CD4-positive, alpha-beta memory T cell (primary cell): ENCODE data around the gene STARD5. TPM values are rescaled to one million over a fixed set of nuclear protein-coding genes. Genes with fewer than 3 reads are reported as not detected.

ENCODE experiments used
- CTCF ChIA-PET: fragments of 350-600 bp; sonication (Branson Sonifier 250); formaldehyde crosslinking; loops from one replicate; lab custom pipeline; 2021; ENCODE audit warnings: inconsistent platforms; ENCODE audit not compliant: partially characterized antibody; lab: Charles Lee
- POLR2A ChIA-PET: fragments of 350-600 bp; sonication (Branson Sonifier 250); formaldehyde crosslinking; loops from one replicate; lab custom pipeline; 2021; ENCODE audit not compliant: partially characterized antibody; lab: Charles Lee
- DNase-seq, 5 donors: peaks; one replicate each; pipeline versions ENCODE4 v3.0.0 to v3.0.0-alpha.2; 2020 to 2022; ENCODE audit warnings: mixed read lengths in 1 of 5
- H3K27ac ChIP-seq: one replicate; pipeline ENCODE4 v1.7.0; 2013; ENCODE audit warnings: low read depth, low read length
- H3K27me3 ChIP-seq: 2 replicates; pipeline ENCODE4 v1.7.0; 2013; ENCODE audit warnings: mild to moderate bottlenecking, low read length, moderate library complexity; ENCODE audit not compliant: insufficient read depth
- H3K36me3 ChIP-seq: 2 replicates; pipeline ENCODE4 v1.7.0; 2013; ENCODE audit warnings: mild to moderate bottlenecking, low read length, moderate library complexity; ENCODE audit not compliant: insufficient read depth
- H3K4me1 ChIP-seq: 2 replicates; pipeline ENCODE4 v1.7.0; 2013; ENCODE audit warnings: mild to moderate bottlenecking, low read length, moderate library complexity; ENCODE audit not compliant: insufficient read depth
- H3K4me3 ChIP-seq, 2 donors: one replicate each; pipeline ENCODE4 v1.7.0; 2013; ENCODE audit warnings: low read length in 2 of 2, mild to moderate bottlenecking in 1 of 2
- H3K9me3 ChIP-seq, 2 donors: one replicate each; pipeline ENCODE4 v1.7.0; 2013; ENCODE audit warnings: low read length in 2 of 2, control low read depth in 1 of 2; ENCODE audit not compliant: control insufficient read depth in 1 of 2
- H3K27ac Mint-ChIP-seq, 7 donors: one replicate each; pipeline ENCODE4 v1.8.0; 2020 to 2021; ENCODE audit warnings: mixed read lengths in 7 of 7, mild to moderate bottlenecking in 6 of 7, inconsistent platforms in 3 of 7, moderate library complexity in 3 of 7
- H3K27me3 Mint-ChIP-seq, 2 donors: one replicate each; pipeline ENCODE4 v1.8.0; 2020 to 2021; ENCODE audit warnings: mixed read lengths in 2 of 2
- H3K36me3 Mint-ChIP-seq, 2 donors: one replicate each; pipeline ENCODE4 v1.8.0; 2020 to 2021; ENCODE audit warnings: mixed read lengths in 2 of 2, inconsistent platforms in 1 of 2, mild to moderate bottlenecking in 1 of 2
- H3K4me1 Mint-ChIP-seq, 4 donors: one replicate each; pipeline ENCODE4 v1.8.0; 2020 to 2021; ENCODE audit warnings: mixed read lengths in 4 of 4, mild to moderate bottlenecking in 1 of 4
- H3K4me3 Mint-ChIP-seq, 8 donors: one replicate each; pipeline ENCODE4 v1.8.0; 2020 to 2021; ENCODE audit warnings: mixed read lengths in 8 of 8, mild to moderate bottlenecking in 7 of 8, moderate library complexity in 6 of 8, inconsistent platforms in 3 of 8
- H3K9me3 Mint-ChIP-seq, 8 donors: one replicate each; pipeline ENCODE4 v1.8.0; 2020 to 2021; ENCODE audit warnings: mixed read lengths in 8 of 8, mild to moderate bottlenecking in 5 of 8, inconsistent platforms in 3 of 8, moderate library complexity in 1 of 8
- intact Hi-C: fragments of 100-400 bp; cut with micrococcal nuclease; formaldehyde crosslinking; loops from one replicate; pipeline ENCODE4 v1.15.1; 2023
- polyA plus RNA-seq, 2 donors: library from polyadenylated mRNA; unstranded; fragments of 300-500 nt; fragmentation: Illumina TruSeq; gene quantifications; one replicate each; pipeline ENCODE4 v1.2.3, GENCODE V29; 2021
- total RNA-seq, 2 experiments: library from RNA; stranded (reverse); gene quantifications; one replicate each; pipeline ENCODE4 v1.2.3, GENCODE V29; 2021

STARD5 gene
- total and polyA plus RNA-seq, 4 experiments from 2014 or later: 1.9 to 8.0 (median 4.4) TPM

DNA sequence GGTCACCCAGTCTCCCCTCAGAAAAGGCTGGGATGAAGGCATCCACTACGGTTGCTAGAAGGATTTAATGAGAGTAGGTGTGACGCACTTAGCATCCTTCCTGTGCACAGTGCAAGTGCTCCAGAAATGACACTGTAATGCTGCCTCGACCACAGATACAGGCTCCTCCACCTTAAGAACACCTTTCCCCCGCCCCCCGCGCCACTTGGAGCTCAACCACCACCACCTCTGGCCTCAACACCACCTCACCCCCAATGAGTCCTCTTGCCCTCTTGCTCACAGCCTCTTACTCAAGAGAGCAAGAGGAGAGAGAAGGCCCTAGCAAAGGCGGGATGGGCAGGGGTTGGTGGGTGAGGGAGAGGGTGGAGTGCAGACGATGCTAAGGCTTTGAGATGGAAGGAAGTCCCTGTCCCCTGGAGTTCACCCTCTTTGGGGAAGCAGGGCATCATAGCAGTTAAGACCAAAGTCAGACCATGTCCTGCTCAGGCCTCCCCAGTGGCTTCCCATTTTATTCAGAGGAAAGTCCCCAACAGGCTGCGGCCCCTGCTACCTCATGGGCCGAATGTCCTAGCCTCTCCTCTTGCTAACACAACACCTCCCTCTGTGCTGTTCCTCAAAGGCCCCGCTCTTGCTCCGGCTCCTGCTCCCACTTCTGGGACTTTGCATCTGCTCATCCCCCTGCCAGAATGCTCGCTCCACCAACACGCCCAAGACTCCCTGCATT is 8.3 kb downstream of the STARD5 start:
- peaks cover 0 to 1% (median 0%) of the 10 kb centered on the region in 8 donors for H3K9me3 Mint-ChIP-seq
- Histone ChIP-seq H3K4me1 (peaks cover 38% of the 10 kb centered on the region), H3K4me3 (no peak overlapping the region), H3K27ac (no peak overlapping the region), H3K9me3 (no peaks in the 10 kb centered on the region), H3K27me3 (no peaks in the 10 kb centered on the region), H3K36me3 (peaks cover 9% of the 10 kb centered on the region)
- POLR2A ChIA-PET: interaction anchor here (0.9 to 20.5 kb wide), 2 partner anchors 8 to 18 kb away, joined by 3 to 702 read pairs; no protein-coding TSS in a partner anchor
- H3K36me3 Mint-ChIP-seq: peaks cover 36 to 63% of the 10 kb centered on the region in 2 donors
- H3K4me3 Mint-ChIP-seq: peak overlapping the region in 1 of 8 donors; percentile 1
- intact Hi-C loops: no loop called here
- no peaks in the 10 kb centered on the region for H3K27me3 Mint-ChIP-seq
- H3K27ac Mint-ChIP-seq: peak overlapping the region; percentile 45 to 93 (median 83)
- CTCF ChIA-PET: interaction anchor here (1.0 to 2.0 kb wide), 2 partner anchors 10 to 19 kb away, joined by 3 to 4 read pairs; no protein-coding TSS in a partner anchor
- no peak for DNase-seq
- H3K4me1 Mint-ChIP-seq: peaks cover 37 to 62% (median 45%) of the 10 kb centered on the region in 4 donors

DNA sequence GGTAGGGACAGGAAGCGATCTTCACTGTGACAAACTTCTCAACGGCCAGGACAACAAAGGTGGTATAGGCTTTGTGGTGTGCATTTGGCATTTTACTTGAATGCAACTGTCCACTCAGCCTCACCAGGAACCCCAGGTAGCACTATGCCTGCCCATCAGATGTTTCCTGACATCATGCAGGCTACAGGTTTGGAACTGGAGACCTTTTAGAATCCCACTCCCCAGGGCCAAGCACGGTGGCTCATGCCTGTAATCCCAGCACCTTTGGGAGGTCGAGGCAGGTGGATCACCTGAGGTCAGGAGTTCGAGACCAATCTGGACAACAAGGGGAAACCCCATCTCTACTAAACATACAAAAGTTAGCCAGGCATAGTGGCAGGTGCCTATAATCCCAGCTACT is 9.6 kb downstream of the STARD5 start:
- CTCF ChIA-PET: interaction anchor here (2.0 kb wide), 1 partner anchor 18 kb away, joined by 4 read pairs; no protein-coding TSS in a partner anchor
- intact Hi-C loops: no loop called here

DNA sequence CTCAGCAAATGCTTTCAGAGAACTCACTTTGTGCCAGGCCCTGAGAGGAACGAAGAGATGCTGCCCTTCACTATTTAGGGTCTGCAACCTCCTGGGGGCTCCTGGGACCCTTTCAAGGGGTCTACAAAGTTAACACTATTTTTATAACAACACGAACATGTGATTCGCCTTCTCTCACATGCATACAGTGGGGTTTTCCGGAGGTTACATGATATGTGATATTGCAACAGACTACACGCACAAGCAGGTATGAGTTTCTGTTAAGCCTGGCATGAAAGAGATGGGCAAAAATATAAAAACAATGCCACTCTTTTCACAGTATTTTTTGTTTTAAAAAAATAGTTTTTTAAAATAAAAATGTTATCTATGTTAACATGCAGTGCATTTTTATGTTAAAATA is 10.3 kb downstream of the STARD5 start:
- Mint-ChIP-seq H3K4me1 (peaks cover 46 to 74% (median 61%) of the 10 kb centered on the region in 4 donors), H3K27me3 (no peaks in the 10 kb centered on the region), H3K27ac (peak overlapping the region in 3 of 7 donors; percentile 9 to 83 (median 45)), H3K9me3 (peaks cover 0 to 1% (median 0%) of the 10 kb centered on the region in 8 donors), H3K36me3 (peaks cover 54 to 72% of the 10 kb centered on the region in 2 donors), H3K4me3 (no peak overlapping the region)
- intact Hi-C loops: no loop called here
- H3K27me3 ChIP-seq: no peaks in the 10 kb centered on the region
- H3K9me3 ChIP-seq: no peaks in the 10 kb centered on the region
- H3K36me3 ChIP-seq: peaks cover 24% of the 10 kb centered on the region
- H3K4me1 ChIP-seq: peaks cover 54% of the 10 kb centered on the region
- ChIA-PET POLR2A (interaction anchor here (1.2 to 20.5 kb wide), 3 partner anchors 11 to 38 kb away, joined by 4 to 702 read pairs (median 8); no protein-coding TSS in a partner anchor), CTCF (no interaction called here)
- H3K4me3 ChIP-seq: no peak overlapping the region
- H3K27ac ChIP-seq: no peak overlapping the region
- DNase-seq: no peak

More for the DNA sequence above, 9.6 kb downstream of the STARD5 start:
- H3K9me3 ChIP-seq: no peaks in the 10 kb centered on the region
- Mint-ChIP-seq H3K4me1 (peaks cover 44 to 71% (median 57%) of the 10 kb centered on the region in 4 donors), H3K27ac (peak overlapping the region in 6 of 7 donors; percentile 3 to 92 (median 78)), H3K4me3 (peak overlapping the region in 1 of 8 donors; percentile 54), H3K36me3 (peaks cover 49 to 70% of the 10 kb centered on the region in 2 donors), H3K9me3 (peaks cover 0 to 1% (median 0%) of the 10 kb centered on the region in 8 donors), H3K27me3 (no peaks in the 10 kb centered on the region)
- H3K4me3 ChIP-seq: no peak overlapping the region
- H3K27me3 ChIP-seq: no peaks in the 10 kb centered on the region
- POLR2A ChIA-PET: interaction anchor here (1.2 to 20.5 kb wide), 3 partner anchors 10 to 39 kb away, joined by 4 to 702 read pairs (median 8); no protein-coding TSS in a partner anchor
- no peak for DNase-seq
- no peak overlapping the region for H3K27ac ChIP-seq
- peaks cover 18% of the 10 kb centered on the region for H3K36me3 ChIP-seq
- peaks cover 50% of the 10 kb centered on the region for H3K4me1 ChIP-seq

DNA sequence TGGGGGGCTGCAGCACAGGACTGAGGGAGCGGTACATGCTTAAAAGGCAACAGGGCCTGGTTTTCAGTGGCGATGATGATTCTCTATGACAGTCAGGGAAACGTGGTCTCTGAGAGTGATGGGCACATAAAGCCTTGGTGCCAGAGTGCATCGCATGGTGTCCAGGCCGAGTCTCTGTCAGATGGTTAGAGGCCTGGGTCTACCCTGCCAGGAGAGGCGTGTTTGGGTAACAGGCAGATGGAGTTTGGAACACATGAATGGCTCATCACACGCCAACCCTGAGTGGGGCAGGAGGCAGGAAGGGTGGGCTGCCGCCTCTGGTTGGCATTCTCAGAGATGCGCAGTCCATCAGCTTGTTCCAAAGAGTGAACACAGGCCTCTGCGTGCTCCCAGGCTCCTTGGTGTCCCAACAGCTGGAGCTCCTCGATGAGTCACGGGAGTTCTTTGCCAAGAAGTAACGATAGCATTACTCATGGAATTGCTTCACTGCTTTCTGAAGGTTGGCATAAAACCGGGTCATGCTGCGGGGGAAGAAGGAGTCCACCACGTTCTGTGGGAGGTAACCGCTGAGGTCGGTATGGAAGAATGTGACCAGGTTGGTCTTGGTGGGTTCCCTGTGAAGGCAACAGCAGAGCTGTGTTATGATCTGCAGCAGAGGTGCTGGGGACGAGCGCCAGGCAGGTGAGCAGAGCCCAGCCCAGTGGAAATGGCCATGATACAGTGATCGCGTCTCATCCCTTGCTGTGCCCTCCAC is 11.0 kb downstream of the STARD5 start:
- DNase-seq: no peak
- H3K27ac ChIP-seq: no peak overlapping the region
- Mint-ChIP-seq H3K36me3 (peaks cover 54 to 73% of the 10 kb centered on the region in 2 donors), H3K27ac (peak overlapping the region in 5 of 7 donors; percentile 26 to 97 (median 83)), H3K4me1 (peaks cover 43 to 77% (median 64%) of the 10 kb centered on the region in 4 donors), H3K9me3 (peaks cover 0 to 1% (median 0%) of the 10 kb centered on the region in 8 donors), H3K27me3 (no peaks in the 10 kb centered on the region), H3K4me3 (no peak overlapping the region)
- H3K9me3 ChIP-seq: no peaks in the 10 kb centered on the region
- CTCF ChIA-PET: no interaction called here
- H3K4me1 ChIP-seq: peaks cover 54% of the 10 kb centered on the region
- intact Hi-C loops: no loop called here
- no peaks in the 10 kb centered on the region for H3K27me3 ChIP-seq
- H3K36me3 ChIP-seq: peaks cover 32% of the 10 kb centered on the region
- POLR2A ChIA-PET: interaction anchor here (1.2 to 20.5 kb wide), 3 partner anchors 12 to 38 kb away, joined by 4 to 702 read pairs (median 8); no protein-coding TSS in a partner anchor
- no peak overlapping the region for H3K4me3 ChIP-seq

DNA sequence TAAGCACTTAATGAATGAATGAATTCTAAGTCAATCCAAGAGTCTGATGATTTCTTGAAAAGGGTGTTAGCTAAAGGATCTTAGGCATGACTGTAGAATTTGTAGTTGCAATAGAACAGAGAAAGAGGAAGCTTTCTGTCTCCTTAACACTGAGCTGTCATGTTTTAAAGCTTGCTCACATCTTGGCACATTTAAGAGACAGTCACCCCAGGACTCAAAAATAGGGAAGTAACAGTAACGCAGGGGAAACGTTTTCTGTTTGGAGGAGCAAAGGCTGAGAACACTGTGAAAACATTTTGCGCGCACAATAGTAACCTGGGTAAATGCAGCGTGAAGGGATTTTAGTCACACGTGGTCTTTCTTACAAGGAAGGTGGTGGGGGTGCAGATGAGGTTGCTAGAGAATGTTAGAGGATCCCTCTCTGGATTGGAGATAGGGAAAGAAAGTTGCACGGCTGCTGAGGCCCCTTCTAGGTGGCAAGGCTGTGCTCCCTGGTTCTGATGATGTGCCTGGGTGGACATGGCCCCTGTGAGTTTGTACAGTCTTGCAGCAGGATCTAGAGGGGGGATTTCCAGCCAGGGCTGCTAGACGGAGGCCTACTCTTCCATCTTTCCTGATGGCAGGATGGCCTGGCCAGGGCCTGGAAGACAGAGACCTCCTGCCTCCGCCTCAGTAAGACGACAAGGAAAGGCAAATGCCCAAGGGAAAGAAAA is 12.0 kb downstream of the STARD5 start:
- no peaks in the 10 kb centered on the region for H3K27me3 Mint-ChIP-seq
- Histone ChIP-seq H3K9me3 (no peaks in the 10 kb centered on the region), H3K4me1 (peaks cover 61% of the 10 kb centered on the region), H3K36me3 (peaks cover 36% of the 10 kb centered on the region), H3K27ac (no peak overlapping the region), H3K27me3 (no peaks in the 10 kb centered on the region), H3K4me3 (no peak overlapping the region)
- intact Hi-C loops: loop anchor here (2.0 kb wide), 1 partner anchor 13 kb away; the partner anchor contains the start of gene STARD5
- peak overlapping the region; percentile 44 to 97 (median 81) for H3K27ac Mint-ChIP-seq
- no peak for DNase-seq
- H3K4me3 Mint-ChIP-seq: no peak overlapping the region
- H3K9me3 Mint-ChIP-seq: peaks cover 0 to 1% (median 0%) of the 10 kb centered on the region in 8 donors
- CTCF ChIA-PET: interaction anchor here (0.9 to 5.4 kb wide), 6 partner anchors 12 to 46 kb away, joined by 3 to 35 read pairs (median 4); partner anchors contain the start of gene STARD5
- peaks cover 43 to 87% (median 68%) of the 10 kb centered on the region in 4 donors for H3K4me1 Mint-ChIP-seq
- peaks cover 64 to 75% of the 10 kb centered on the region in 2 donors for H3K36me3 Mint-ChIP-seq
- POLR2A ChIA-PET: interaction anchor here (1.3 to 20.5 kb wide), 4 partner anchors 13 to 87 kb away, joined by 3 to 702 read pairs (median 169); partner anchors contain the start of gene STARD5

DNA sequence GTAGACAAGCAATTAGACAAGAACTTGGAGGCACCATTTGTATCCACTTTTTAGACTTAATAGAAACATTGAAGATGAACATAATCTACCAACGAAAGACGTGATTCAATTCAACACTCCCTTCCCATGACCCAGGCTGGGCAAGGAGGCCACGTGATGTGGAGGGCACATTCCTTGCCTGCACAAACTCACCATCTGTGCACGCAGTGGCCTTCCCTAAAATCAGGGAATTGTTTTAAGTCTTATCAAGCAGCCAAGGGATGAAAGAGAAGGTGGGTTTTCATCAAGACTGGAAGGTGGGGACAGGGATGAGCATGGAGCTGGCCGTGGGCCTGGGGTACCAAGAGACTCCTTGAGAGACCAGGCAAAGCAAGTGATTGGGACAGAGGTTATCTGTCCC is 13.5 kb downstream of the STARD5 start:
- peaks cover 50% of the 10 kb centered on the region for H3K36me3 ChIP-seq

More for the DNA sequence above, 13.5 kb downstream of the STARD5 start:
- Mint-ChIP-seq H3K27ac (peak overlapping the region; percentile 44 to 97 (median 81)), H3K36me3 (peaks cover 79 to 82% of the 10 kb centered on the region in 2 donors), H3K4me3 (no peak overlapping the region), H3K9me3 (peaks cover 0 to 1% (median 0%) of the 10 kb centered on the region in 8 donors), H3K27me3 (no peaks in the 10 kb centered on the region), H3K4me1 (peaks cover 44 to 90% (median 70%) of the 10 kb centered on the region in 4 donors)
- intact Hi-C loops: loop anchor here (2.0 kb wide), 1 partner anchor 14 kb away; the partner anchor contains the start of gene STARD5
- ChIA-PET CTCF (interaction anchor here (1.2 to 5.4 kb wide), 5 partner anchors 13 to 35 kb away, joined by 3 to 35 read pairs (median 5); partner anchors contain the start of gene STARD5), POLR2A (interaction anchor here (1.1 to 20.5 kb wide), 9 partner anchors 8 to 309 kb away, joined by 3 to 702 read pairs (median 39); partner anchors contain the start of genes STARD5 and TLNRD1)
- Histone ChIP-seq H3K4me3 (no peak overlapping the region), H3K4me1 (peaks cover 68% of the 10 kb centered on the region), H3K9me3 (no peaks in the 10 kb centered on the region), H3K27me3 (no peaks in the 10 kb centered on the region), H3K27ac (no peak overlapping the region)
- DNase-seq: no peak
